OCI-LY3 (cell line): ENCODE data around the gene ALKBH5.
A peak's percentile ranks its signal among the peaks of the same experiment; 100 is the strongest.

ENCODE experiments used
- H2AFZ ChIP-seq: fragments of 200-600, 300-600 bp; shearing (Covaris generic); 2 replicates; pipeline ENCODE4 v1.6.0; 2014; ENCODE audit warnings: antibody characterized with exemption, low read depth, low read length
- H3K27ac ChIP-seq: fragments of 200-600, 300-600 bp; sonication (generic); 2 replicates; pipeline ENCODE4 v1.5.1; 2014; ENCODE audit warnings: mild to moderate bottlenecking, low read length, moderate library complexity, mixed read lengths
- H3K27me3 ChIP-seq: fragments of 200-600, 300-600 bp; sonication (generic); 2 replicates; pipeline ENCODE4 v1.6.1; 2014; ENCODE audit warnings: low read depth, low read length, mixed read lengths
- H3K36me3 ChIP-seq: fragments of 200-600, 300-600 bp; sonication (generic); replicated peaks from 2 replicates; pipeline ENCODE3; 2014; ENCODE audit warnings: low read depth, low read length, mixed read lengths
- H3K4me1 ChIP-seq: fragments of 300-600, 200-600 bp; sonication (generic); 2 replicates; pipeline ENCODE4 v1.6.1; 2014; ENCODE audit warnings: low read length, mixed read lengths
- H3K4me2 ChIP-seq: fragments of 200-600, 300-600 bp; sonication (generic); 2 replicates; pipeline ENCODE4 v1.6.1; 2014; ENCODE audit warnings: low read length, mixed read lengths
- H3K4me3 ChIP-seq: fragments of 300-600, 200-600 bp; sonication (generic); 2 replicates; pipeline ENCODE4 v1.5.1; 2014; ENCODE audit warnings: antibody characterized with exemption, mild to moderate bottlenecking, low read length, moderate library complexity
- H3K79me2 ChIP-seq: fragments of 300-600, 200-600 bp; shearing (Covaris generic); 2 replicates; pipeline ENCODE4 v1.6.1; 2014; ENCODE audit warnings: mild to moderate bottlenecking, low read length, mixed read lengths
- H3K9ac ChIP-seq: fragments of 300-600, 200-600 bp; shearing (Covaris generic); 2 replicates; pipeline ENCODE4 v1.6.0; 2014; ENCODE audit warnings: mild to moderate bottlenecking, low read length, moderate library complexity
- H3K9me3 ChIP-seq: fragments of 200-600, 300-600 bp; shearing (Covaris generic); 2 replicates; pipeline ENCODE4 v1.6.1; 2014; ENCODE audit warnings: low read length, mixed read lengths; ENCODE audit not compliant: insufficient read depth
- H4K20me1 ChIP-seq: fragments of 200-600, 300-600 bp; sonication (generic); 2 replicates; pipeline ENCODE4 v1.6.1; 2016; ENCODE audit warnings: low read length, mixed read lengths; ENCODE audit not compliant: insufficient read depth
- CTCF ChIP-seq: fragments of 200-600, 300-600 bp; sonication (generic); IDR thresholded peaks from 2 replicates; pipeline ENCODE4 v1.5.1; 2014; ENCODE audit warnings: antibody characterized with exemption, low read length, low read depth
- EZH2phosphoT487 ChIP-seq: fragments of 200-600 bp; shearing (Covaris generic); IDR thresholded peaks from 2 replicates; pipeline ENCODE4 v1.6.1; 2018; ENCODE audit warnings: antibody characterized with exemption, mixed run types, low read depth

Gene ALKBH5

GRCh38 chr17:18183334-18184142 lies at the start of gene ALKBH5:
ALKBH5 (plus strand) TSS chr17:18183828; CDS start chr17:18184244, 416 bp downstream.
- peaks cover 45% of the 10 kb centered on the region for H3K79me2 ChIP-seq
- no peak for TF ChIP-seq CTCF
- TF ChIP-seq EZH2phosphoT487, result no peak
- peak within 1 kb of the TSS; percentile 84 for H3K4me3 ChIP-seq
- H3K4me1 ChIP-seq, result peaks cover 24% of the 10 kb centered on the region
- H3K9me3 ChIP-seq, result no peaks in the 10 kb centered on the region
- H3K27ac ChIP-seq, result peak within 1 kb of the TSS; percentile 89
- H2AFZ ChIP-seq, result no peak within 1 kb of the TSS
- peak within 1 kb of the TSS; percentile 72 for H3K9ac ChIP-seq
- H3K36me3 ChIP-seq, result no peaks in the 10 kb centered on the region
- H3K4me2 ChIP-seq, result peak within 1 kb of the TSS; percentile 80
- H3K27me3 ChIP-seq, result no peaks in the 10 kb centered on the region
- peaks cover 33% of the 10 kb centered on the region for H4K20me1 ChIP-seq

DNA sequence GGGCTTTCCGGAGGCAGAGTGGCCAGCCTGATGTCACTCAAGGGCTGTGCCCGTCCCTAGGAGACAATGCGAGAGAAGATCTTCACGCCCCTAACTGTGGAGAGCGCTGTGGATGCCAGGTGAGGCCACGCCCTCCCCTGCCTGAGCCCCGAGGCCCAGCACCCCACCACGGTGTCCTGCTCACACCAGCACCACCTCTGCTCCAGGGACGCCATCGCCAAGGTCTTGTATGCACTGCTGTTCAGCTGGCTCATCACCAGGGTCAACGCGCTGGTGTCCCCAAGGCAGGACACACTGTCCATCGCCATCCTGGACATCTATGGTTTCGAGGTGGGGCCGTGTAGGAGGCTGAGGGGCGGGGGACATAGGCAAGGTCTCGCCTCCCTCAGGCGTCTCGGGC lies 47.3 kb upstream of the ALKBH5 start:
- H3K27ac ChIP-seq, result no peak overlapping the region
- no peak overlapping the region for H3K4me2 ChIP-seq
- no peaks in the 10 kb centered on the region for H3K79me2 ChIP-seq
- no peak overlapping the region for H3K4me3 ChIP-seq
- no peak for TF ChIP-seq CTCF
- TF ChIP-seq EZH2phosphoT487, result no peak
- no peak overlapping the region for H2AFZ ChIP-seq
- no peaks in the 10 kb centered on the region for H3K27me3 ChIP-seq
- no peaks in the 10 kb centered on the region for H3K9me3 ChIP-seq
- no peaks in the 10 kb centered on the region for H4K20me1 ChIP-seq
- H3K9ac ChIP-seq, result no peak overlapping the region
- no peaks in the 10 kb centered on the region for H3K36me3 ChIP-seq
- H3K4me1 ChIP-seq, result no peaks in the 10 kb centered on the region

DNA sequence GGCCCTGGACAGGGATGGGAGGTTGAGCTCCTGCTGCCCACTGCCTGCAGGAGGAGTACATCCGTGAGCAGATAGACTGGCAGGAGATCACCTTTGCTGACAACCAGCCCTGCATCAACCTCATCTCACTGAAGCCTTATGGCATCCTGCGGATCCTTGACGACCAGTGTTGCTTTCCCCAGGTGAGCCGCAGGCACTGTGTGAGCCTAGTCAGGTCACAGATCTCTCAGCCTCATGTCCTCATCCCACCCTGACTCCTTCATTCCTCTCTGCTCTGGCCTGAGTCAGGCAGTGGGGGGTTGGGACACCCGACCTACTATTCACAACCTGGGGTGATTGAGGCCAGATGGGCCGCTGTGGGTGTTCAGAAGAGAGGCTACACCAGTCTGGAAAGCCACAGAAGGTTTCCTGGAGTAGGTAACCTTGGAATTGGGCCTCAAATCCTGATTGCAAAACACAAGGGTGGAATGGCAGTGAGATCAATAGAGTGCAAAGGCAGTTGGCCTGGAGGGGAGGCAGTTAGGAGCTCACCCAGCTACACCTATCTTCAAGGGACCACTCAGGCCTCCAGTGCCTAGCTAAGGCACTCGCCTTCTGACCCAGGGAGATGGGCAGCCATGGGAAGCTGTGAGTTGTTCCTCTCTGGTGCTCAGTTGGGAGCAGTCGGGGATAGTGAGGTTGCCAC lies 45.4 kb upstream of the ALKBH5 start:
- Histone ChIP-seq H3K9ac (no peak overlapping the region), H3K79me2 (no peaks in the 10 kb centered on the region), H3K4me3 (no peak overlapping the region), H2AFZ (no peak overlapping the region), H3K27ac (no peak overlapping the region), H4K20me1 (no peaks in the 10 kb centered on the region), H3K4me1 (no peaks in the 10 kb centered on the region), H3K27me3 (no peaks in the 10 kb centered on the region), H3K36me3 (no peaks in the 10 kb centered on the region), H3K9me3 (no peaks in the 10 kb centered on the region), H3K4me2 (no peak overlapping the region)
- TF ChIP-seq CTCF (no peak), EZH2phosphoT487 (no peak)

GRCh38 chr17:18139092-18139491 lies 44.5 kb upstream of the ALKBH5 start:
- Histone ChIP-seq H3K27me3 (no peaks in the 10 kb centered on the region), H3K79me2 (no peaks in the 10 kb centered on the region), H3K36me3 (no peaks in the 10 kb centered on the region), H3K9ac (no peak overlapping the region), H3K4me3 (no peak overlapping the region), H2AFZ (no peak overlapping the region), H3K27ac (no peak overlapping the region), H3K4me2 (no peak overlapping the region), H3K9me3 (no peaks in the 10 kb centered on the region), H3K4me1 (no peaks in the 10 kb centered on the region), H4K20me1 (no peaks in the 10 kb centered on the region)
- TF ChIP-seq CTCF (no peak), EZH2phosphoT487 (no peak)
